OCI-LY1 (cell line): ENCODE data around the gene TLDC2.

Experiments
- H2AFZ ChIP-seq: fragments of 200-600 bp; sonication (generic), shearing (Covaris generic); 2 replicates; pipeline ENCODE4 v1.6.0; 2014; ENCODE audit warnings: antibody characterized with exemption, mild to moderate bottlenecking, low read length
- H3F3A ChIP-seq: fragments of 200-600 bp; sonication (generic), shearing (Covaris generic); 2 replicates; pipeline ENCODE4 v1.6.0; 2014; ENCODE audit warnings: mild to moderate bottlenecking, antibody characterized with exemption, low read length, moderate library complexity; ENCODE audit not compliant: insufficient read depth
- H3K27ac ChIP-seq: fragments of 200-600 bp; sonication (generic); 2 replicates; pipeline ENCODE4 v1.5.1; 2014; ENCODE audit warnings: low read length, mixed run types, mild to moderate bottlenecking, low read depth; ENCODE audit not compliant: poor library complexity, severe bottlenecking
- H3K27me3 ChIP-seq: fragments of 200-600 bp; sonication (generic); 2 replicates; pipeline ENCODE4 v1.6.0; 2014; ENCODE audit warnings: antibody characterized with exemption, mild to moderate bottlenecking, low read length, moderate library complexity; ENCODE audit not compliant: insufficient read depth
- H3K36me3 ChIP-seq: fragments of 200-600 bp; sonication (generic); 2 replicates; pipeline ENCODE4 v1.6.1; 2014; ENCODE audit warnings: mild to moderate bottlenecking, antibody characterized with exemption, low read length, moderate library complexity, mixed read lengths; ENCODE audit not compliant: insufficient read depth
- H3K4me1 ChIP-seq: fragments of 200-600 bp; sonication (generic); 2 replicates; pipeline ENCODE4 v1.5.1; 2014; ENCODE audit warnings: mild to moderate bottlenecking, low read length, moderate library complexity; ENCODE audit not compliant: insufficient read depth, severe bottlenecking
- H3K4me2 ChIP-seq: fragments of 200-600 bp; sonication (generic), shearing (Covaris generic); 2 replicates; pipeline ENCODE4 v1.6.1; 2014; ENCODE audit warnings: low read length
- H3K4me3 ChIP-seq: fragments of 200-600 bp; sonication (generic); 2 replicates; pipeline ENCODE4 v1.5.1; 2014; ENCODE audit warnings: low read length, low read depth, mild to moderate bottlenecking, mixed read lengths; ENCODE audit not compliant: poor library complexity, severe bottlenecking
- H3K79me2 ChIP-seq: fragments of 200-600 bp; shearing (Covaris generic); 2 replicates; pipeline ENCODE4 v1.6.1; 2016; ENCODE audit warnings: mixed run types, low read length, mixed read lengths; ENCODE audit not compliant: insufficient read depth
- H3K9ac ChIP-seq: fragments of 200-600 bp; sonication (generic), shearing (Covaris generic); 2 replicates; pipeline ENCODE4 v1.6.1; 2014; ENCODE audit warnings: mild to moderate bottlenecking, low read length, mixed read lengths
- H3K9me2 ChIP-seq: fragments of 200-600 bp; sonication (generic), shearing (Covaris generic); 2 replicates; pipeline ENCODE4 v1.6.1; 2014; ENCODE audit warnings: low read depth, mild to moderate bottlenecking, low read length, mixed read lengths
- H3K9me3 ChIP-seq: fragments of 200-600 bp; shearing (Covaris generic); 2 replicates; pipeline ENCODE4 v1.6.1; 2014; ENCODE audit warnings: low read length, mixed read lengths
- H4K20me1 ChIP-seq: fragments of 200-600 bp; sonication (generic), shearing (Covaris generic); 2 replicates; pipeline ENCODE4 v1.6.0; 2016; ENCODE audit warnings: mild to moderate bottlenecking, low read length; ENCODE audit not compliant: insufficient read depth
- CTCF ChIP-seq: fragments of 200-600 bp; sonication (generic), shearing (Covaris generic); IDR thresholded peaks from 2 replicates; pipeline ENCODE4 v1.5.1; 2017; ENCODE audit warnings: mild to moderate bottlenecking, antibody characterized with exemption, low read length, moderate library complexity, mixed read lengths
- EZH2 ChIP-seq: fragments of 200-600 bp; sonication (generic), shearing (Covaris generic); IDR thresholded peaks from 2 replicates; pipeline ENCODE4 v1.8.0; 2017; ENCODE audit warnings: borderline replicate concordance, mixed run types, mild to moderate bottlenecking, antibody characterized with exemption, low read length, moderate library complexity, mixed read lengths

The TLDC2 gene

GRCh38 chr20:36883977-36884535 lies 8.1 kb downstream of the TLDC2 start:
- H4K20me1 ChIP-seq, result no peaks in the 10 kb centered on the region
- no peak for TF ChIP-seq EZH2
- no peak for TF ChIP-seq CTCF
- no peaks in the 10 kb centered on the region for H3K9me2 ChIP-seq

GRCh38 chr20:36885356-36885755 lies 9.4 kb downstream of the TLDC2 start:
- no peak overlapping the region for H2AFZ ChIP-seq
- no peaks in the 10 kb centered on the region; the same call in 1 of the 2 replicates for H3K36me3 ChIP-seq
- no peaks in the 10 kb centered on the region for H3F3A ChIP-seq
- H3K9ac ChIP-seq, result no peak overlapping the region
- peaks cover 9% of the 10 kb centered on the region for H3K4me1 ChIP-seq
- no peaks in the 10 kb centered on the region for H4K20me1 ChIP-seq
- H3K27me3 ChIP-seq, result no peaks in the 10 kb centered on the region
- H3K9me2 ChIP-seq, result no peaks in the 10 kb centered on the region
- no peak overlapping the region for H3K4me3 ChIP-seq
- H3K9me3 ChIP-seq, result no peaks in the 10 kb centered on the region
- no peaks in the 10 kb centered on the region for H3K79me2 ChIP-seq
- no peak for TF ChIP-seq EZH2
- TF ChIP-seq CTCF, result 0 out of 2 replicates have a peak, but pooled peaks have one; percentile 4
- no peak overlapping the region for H3K4me2 ChIP-seq
- H3K27ac ChIP-seq, result no peak overlapping the region

More at GRCh38 chr20:36883977-36884535, 8.1 kb downstream of the TLDC2 start:
- Histone ChIP-seq H3K9ac (no peak overlapping the region), H3K4me3 (no peak overlapping the region), H3K79me2 (no peaks in the 10 kb centered on the region), H3K27me3 (no peaks in the 10 kb centered on the region), H3K4me2 (no peak overlapping the region), H3K4me1 (peaks cover 9% of the 10 kb centered on the region), H3K9me3 (no peaks in the 10 kb centered on the region), H3K27ac (no peak overlapping the region), H3F3A (no peaks in the 10 kb centered on the region), H3K36me3 (no peaks in the 10 kb centered on the region), H2AFZ (no peak overlapping the region)

GRCh38 chr20:36886859-36887751 lies 11.2 kb downstream of the TLDC2 start:
- Histone ChIP-seq H3K9ac (no peak overlapping the region), H3K27ac (no peak overlapping the region)

More at GRCh38 chr20:36886859-36887751, 11.2 kb downstream of the TLDC2 start:
- Histone ChIP-seq H3K79me2 (no peaks in the 10 kb centered on the region), H4K20me1 (no peaks in the 10 kb centered on the region), H3K9me3 (no peaks in the 10 kb centered on the region), H3K27me3 (no peaks in the 10 kb centered on the region), H3K4me3 (peak overlapping the region; percentile 15), H2AFZ (no peak overlapping the region), H3K4me1 (peaks cover 9% of the 10 kb centered on the region), H3F3A (no peaks in the 10 kb centered on the region), H3K9me2 (no peaks in the 10 kb centered on the region), H3K4me2 (peak overlapping the region; percentile 40), H3K36me3 (no peaks in the 10 kb centered on the region; the same call in 1 of the 2 replicates)
- TF ChIP-seq CTCF (peak; percentile 97), EZH2 (no peak)
